Astrocyte of the hippocampus (primary cell): ENCODE results near the gene LRRC27.
A peak's percentile ranks its signal among the peaks of the same experiment; 100 is the strongest.
"Not testable (repeated sequence)": the region's sequence is repeated elsewhere in the genome, so short reads cannot be mapped to it uniquely, and the experiment has no call there.

ENCODE experiments used
- DNase-seq: peaks from one replicate; pipeline ENCODE4 v3.0.0; 2011; ENCODE audit warnings: low read depth, low spot score

LRRC27 gene

DNA sequence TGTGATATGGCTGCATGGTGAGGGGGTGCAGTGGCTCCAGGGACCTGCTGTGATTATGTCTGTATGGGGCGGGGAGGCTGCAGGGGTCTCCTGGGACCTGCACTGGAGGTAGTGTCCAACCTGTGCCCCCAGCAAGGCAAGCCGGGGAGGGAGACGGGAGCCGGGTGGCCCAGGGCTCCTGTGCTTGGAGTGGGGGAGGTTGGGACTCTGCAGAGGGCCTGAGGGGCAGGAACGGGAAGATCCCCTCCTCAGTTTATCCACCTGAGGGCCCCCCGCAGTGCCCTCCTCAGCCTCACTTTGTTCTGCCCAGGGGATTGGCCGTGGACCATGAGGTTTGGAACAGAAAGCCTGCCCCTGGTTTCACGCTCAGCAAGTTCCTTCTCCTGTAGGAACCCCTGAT lies 42.2 kb downstream of the LRRC27 start:
- no peak for DNase-seq

DNA sequence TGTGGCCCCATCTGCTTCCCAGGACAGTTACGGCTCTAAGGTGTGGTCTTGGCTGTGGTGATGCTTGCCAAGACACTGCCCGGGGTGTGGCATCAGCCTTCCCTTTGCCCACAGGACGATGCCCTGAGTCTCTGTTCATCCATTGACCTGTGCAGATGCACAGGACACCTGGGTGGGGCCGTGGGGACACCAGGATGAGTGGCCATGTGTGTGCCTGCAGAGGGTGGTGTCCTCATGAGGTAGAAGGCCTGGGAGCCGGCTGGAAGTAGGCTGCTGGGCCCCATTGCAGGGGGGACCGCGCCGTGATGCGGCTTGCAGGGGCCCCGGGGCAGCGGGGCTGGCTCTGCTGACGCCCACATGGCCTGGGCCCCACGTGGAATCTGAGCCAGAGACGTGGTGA lies 42.6 kb downstream of the LRRC27 start:
- DNase-seq: no peak

DNA sequence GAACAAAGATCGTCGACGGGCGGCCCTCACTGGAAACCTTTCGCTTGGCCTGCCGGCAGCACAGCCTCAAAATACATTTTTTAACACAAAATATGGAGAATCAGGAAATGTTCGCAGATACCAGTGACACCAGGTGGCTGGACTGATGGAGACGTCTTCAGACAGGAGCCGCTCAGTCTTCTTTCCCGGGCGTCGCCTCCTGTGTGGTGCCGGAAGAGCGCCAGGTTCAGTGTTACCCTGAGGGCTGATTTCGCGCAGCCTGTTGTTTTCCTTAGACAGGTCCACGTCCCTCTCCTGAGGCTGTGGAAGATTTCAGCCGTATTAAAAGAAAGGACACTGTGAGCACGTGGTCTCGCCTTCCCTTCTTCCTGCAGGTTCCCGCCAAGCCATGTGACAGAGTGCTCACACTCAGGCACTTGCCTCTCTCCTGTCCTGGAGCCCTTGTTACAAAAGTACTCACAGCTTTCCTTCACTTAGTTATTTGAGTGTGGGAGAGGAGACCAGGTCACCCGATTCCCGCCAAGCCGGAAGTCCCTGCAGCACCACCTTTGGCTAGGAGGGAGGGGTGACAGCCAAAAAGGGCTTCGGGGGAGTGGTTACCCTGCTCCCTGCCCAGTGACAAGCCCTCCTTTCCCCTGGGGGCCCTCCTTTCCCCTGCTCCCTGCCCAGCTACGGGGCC lies 43.3 kb downstream of the LRRC27 start:
- no peak for DNase-seq

DNA sequence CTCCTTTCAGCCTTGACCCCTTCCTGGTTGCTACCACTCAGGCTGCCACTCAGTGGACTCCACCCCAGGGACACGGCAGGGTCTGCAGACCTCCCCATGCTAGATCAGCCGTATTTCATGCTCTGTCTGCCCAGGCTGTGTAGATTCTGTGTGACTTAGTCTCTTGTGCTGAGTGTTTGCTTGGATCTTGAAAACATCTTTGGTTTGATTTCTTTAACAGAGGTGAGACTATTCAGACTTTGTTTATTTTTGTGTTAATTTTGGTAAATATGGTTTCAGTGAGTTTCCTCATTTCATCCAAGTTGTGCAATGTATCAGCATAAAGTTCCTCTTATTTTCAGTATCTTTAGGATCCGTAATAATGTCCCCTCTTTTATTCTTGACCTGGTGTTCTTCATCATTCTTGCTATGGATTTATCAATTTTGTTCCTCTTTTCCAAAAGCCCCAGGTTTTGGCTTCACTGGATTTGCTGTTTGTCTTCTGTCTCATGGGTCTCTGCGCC lies 43.9 kb downstream of the LRRC27 start:
- no peak for DNase-seq

DNA sequence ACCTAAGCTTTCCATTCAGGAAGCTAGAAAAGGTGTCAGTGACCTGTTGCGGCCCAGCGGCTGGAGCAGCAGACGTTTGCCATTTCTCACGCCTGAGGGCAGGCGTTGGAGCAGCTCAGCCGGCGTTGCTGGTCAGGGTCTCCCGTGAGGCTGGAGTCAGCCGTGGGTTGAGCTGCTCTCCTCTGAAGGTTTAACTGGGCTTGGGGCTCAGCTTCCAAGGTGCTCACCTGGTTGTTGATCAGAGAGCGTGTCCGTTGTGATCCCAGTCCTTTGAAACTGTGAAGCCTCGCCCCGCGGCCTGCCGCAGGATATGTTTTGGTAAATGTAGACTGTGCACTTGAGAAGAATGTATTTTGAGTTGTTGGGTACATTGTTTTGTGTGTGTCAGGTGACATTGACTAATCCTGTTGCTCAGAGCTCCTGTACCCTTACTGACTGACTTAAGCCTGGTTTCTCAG lies 44.4 kb downstream of the LRRC27 start:
- DNase-seq: no peak

DNA sequence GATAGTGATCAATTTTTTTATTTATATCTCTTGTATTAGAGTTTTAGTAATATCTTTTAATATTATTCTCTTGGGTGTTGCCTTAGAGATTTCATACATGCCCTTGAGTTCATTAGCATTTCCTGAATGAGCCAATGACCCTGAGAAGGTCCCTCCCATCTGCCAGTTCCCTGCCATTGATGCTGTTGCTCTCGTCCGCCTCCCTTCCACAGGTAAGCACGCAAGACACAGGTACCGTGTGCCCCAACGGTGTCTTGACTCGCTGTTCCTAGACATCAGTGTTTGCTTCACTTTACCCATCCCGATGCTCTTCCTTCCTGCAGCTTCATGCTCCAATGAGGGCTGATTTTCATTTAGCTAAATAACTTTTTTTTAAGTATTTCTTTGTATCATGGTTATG lies 45.3 kb downstream of the LRRC27 start:
- DNase-seq: no peak

DNA sequence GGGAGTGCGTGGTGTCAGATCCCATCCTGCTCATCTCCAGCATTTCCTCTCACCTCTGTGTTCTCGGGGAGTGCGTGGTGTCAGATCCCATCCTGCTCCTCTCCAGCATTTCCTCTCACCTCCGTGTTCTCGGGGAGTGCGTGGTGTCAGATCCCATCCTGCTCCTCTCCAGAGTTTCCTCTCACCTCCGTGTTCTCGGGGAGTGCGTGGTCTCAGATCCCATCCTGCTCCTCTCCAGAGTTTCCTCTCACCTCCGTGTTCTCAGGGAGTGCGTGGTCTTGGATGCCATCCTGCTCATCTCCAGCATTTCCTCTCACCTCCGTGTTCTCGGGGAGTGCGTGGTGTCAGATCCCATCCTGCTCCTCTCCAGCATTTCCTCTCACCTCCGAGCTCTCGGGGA lies 47.0 kb downstream of the LRRC27 start:
- DNase-seq: not testable (repeated sequence)

DNA sequence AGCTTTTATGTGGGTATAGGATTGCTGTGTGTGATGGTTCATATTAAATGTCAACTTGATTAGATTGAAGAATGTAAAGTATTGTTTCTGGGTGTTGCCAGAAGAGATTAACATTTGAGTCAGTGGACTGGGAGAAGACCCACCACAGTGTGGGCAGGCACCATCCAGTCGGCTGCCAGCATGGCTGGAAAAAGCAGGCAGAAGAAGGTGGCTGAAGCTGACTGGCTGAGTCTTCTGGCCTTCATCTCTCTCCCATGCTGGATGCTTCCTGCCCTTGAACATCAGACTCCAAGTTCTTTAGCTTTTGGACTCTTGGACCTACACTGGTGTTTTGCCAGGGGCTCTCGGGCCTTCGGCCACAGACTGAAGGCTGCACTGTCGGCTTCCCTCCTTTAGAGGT lies 49.0 kb downstream of the LRRC27 start:
- not testable (repeated sequence) for DNase-seq

DNA sequence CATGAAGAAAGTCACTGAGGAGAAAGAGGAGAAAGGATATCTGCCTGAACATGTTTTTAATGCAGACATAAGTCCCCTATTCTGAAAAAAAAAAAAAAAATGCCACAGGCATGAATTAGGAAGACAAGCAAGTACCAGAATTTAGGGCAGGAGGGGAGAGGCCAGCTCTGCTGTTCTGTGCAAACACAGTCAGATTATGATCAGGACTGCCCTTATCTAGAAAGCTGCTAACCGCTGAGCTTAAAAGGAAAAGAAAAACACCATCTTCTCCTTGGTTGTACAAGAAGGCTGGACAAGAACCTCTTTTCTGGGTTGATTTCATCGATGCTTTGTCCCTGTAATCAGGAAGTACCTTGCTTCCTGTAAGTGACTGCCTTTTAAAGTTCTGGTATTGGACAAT lies 49.7 kb downstream of the LRRC27 start:
- no peak for DNase-seq

DNA sequence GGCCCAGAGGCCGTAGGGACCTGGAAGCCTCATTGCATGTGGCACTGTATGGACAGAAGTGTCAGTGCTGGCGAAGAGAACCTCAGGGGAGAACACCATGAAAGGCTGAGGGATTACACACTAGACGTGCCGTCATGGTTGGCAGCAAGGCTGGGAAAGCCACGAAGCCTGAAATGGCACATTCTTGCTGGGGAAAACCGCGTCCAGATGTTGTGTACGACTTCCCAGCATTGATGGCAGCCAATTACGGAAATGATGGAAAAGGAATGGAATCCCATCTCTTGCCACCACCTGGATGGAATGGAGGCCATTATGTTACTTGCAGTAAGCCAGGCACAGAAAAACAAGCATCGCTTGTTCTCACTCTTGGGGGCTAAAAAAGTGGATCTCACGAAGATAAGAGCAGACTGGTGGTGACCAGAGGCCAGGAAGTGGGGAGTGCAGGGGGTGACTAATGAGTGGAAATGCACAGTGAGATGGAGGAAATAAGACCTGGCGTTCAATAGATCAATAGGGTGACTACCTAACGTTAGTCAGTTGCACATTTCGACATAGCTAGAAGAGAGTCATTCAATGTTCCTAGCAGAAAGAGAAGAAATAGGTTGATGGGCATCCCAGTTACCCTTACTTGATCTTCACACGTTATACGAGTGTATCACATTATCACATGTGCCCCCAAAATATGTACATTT lies 50.4 kb downstream of the LRRC27 start:
- no peak for DNase-seq

DNA sequence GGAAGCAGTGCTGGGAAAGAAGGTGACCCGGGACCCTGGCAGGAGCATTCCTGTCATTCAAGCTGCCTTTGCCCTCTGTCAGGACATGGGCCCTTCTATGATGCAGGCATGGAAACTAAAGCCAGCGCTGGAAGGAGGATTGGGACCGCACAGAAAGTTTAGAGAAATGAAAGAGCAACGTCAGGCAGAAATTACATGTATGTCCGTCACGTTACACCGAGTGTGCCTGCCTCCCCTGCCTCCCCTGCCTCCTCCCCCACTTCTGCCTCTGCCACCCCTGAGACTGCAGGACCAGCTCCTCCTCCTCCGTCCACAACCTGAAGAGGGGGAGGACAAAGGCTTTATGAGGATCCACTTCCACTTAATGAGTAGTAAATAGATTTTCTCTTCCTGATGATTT lies 51.1 kb downstream of the LRRC27 start:
- DNase-seq: no peak

DNA sequence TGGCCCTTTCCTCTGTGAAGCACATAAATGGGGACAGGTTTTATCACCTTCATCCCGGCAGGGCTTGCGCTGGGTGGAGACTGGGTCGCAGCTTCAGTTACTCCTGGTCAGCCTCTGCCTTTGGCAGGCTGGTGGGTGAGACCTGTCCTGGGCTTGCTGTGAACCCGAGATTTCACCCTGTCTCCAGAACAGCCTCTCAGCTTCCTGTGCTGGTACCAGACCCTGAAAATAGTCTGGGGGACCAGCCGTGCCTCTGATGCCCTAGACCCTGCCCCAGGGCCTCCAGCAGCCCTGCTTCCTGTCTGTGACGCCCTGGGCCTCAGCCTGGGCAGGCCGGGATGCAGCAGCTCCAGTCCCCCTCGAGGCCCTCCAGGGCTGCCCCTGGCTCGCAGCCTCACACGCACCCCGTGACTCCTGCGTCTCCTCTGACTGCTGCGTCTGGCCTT lies 51.8 kb downstream of the LRRC27 start:
- DNase-seq: no peak

DNA sequence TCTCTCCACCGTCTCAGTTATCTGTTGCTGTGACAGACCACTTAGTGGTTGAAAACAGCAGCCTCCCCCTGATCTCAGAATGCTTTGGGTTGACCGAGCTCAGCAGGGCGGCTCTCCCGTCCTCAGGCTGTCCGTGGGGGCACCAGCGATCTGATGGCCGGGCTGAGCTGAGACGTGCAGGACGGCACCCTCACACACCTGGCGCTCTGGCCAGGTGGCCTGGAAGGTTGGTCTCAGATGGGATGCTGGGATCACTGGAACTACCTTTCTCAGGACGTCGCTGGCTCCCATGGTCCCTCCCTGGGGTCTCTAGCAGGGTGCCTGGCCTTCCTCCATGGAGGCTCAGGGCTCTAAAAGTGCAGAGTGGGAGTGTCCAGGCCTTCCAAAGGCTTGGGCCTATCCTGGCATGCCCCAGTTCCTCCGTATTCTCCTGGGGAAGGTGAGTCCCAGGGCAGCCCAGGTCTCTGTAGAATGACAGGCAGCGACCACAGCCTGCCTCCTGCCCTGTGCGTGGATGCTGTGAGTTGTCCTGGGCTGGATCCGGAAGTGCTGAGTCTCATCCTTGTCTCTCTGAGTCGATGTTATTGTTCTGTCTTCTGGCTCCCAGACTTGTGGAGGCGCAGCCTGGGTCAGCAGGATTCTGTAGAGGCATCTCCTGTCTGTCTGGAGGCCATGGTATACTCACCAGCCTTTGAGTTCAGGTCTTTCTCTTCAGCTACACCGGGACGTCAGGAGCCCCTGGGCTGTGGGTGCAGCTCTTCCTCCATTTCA lies 52.8 kb downstream of the LRRC27 start:
- DNase-seq: no peak

DNA sequence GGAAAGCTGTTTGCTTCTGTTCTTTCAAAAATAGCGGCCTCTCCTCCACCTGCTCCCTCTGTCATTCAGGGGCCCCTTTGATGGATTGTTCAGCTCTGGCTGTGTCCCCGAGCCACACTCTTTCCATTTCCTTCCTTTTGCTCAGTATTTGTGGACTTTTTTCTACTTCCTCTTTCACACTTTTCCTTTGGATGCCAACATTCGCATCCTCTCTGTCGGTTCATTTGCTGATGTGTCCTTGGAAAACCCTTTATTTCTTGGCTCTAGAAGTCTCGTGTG lies 53.3 kb downstream of the LRRC27 start:
- no peak for DNase-seq

DNA sequence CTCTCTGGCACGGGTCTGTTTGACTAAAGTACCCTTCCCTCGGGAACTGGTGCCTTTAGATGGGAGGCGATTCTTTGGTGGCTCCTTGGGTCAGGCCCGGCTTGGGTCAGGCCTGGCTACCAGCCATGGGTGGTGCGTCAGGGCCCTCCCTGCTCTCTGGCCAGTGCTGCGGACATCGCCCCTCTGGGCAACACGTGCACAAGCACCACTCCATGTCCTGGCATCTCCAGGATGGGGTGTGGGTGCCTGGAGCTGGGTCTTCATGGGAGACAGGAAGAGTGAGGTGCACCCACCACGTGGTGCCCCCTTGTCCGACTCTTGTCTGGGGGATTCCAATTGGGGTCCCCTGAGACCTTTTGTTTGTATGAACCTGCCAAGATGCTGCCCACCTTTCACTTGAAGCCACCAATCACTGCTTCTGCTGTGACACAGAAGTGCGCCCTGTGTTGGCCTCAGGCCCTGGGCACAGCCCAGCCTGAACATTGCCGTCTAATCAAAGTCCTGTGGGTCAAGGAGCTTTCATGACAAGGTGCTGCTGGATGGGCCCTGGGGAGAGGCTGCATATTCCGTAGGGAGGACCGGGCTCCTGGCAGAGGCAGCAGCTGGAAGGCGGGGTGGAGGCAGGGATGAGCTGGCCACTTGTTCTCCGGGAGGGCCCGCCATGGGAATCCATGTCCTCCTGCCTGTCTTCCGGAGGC lies 53.9 kb downstream of the LRRC27 start:
- no peak for DNase-seq

DNA sequence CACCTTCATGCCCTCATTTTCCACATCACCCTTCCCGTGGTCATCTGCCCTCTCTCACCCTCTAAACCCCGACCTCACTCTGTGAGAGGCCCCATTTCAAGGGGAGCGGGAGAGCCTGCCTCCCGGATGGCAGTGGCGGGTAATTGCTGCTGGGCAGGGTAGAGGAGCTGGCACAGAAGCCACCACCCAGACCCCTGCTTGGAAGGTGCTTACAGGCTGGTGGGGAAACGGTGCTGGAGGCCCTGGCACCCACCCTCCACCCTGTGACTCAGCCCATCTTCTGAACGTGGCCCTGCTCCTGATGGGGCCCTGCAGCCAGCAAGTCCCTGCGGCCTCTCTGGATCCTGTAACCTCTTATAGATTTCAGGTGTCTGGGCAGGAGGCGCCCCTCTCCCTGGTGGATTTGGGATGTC lies 54.4 kb downstream of the LRRC27 start:
- DNase-seq: no peak

DNA sequence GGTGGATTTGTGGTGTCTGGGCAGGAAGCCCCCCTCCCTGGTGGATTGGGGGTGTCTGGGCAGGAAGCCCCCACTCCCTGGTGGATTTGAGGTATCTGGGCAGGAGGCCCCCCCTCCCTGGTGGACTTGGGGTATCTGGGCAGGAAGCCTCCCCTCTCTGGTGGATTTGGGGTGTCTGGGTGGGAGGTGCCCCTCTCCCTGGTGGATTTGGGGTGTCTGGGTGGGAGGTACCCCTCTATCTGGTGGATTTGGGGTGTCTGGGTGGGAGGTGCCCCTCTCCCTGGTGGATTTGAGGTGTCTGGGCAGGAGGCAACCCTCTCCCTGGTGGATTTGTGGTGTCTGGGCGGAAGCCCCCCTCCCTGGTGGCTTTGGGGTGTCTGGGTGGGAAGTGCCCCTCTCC lies 54.9 kb downstream of the LRRC27 start:
- DNase-seq: not testable (repeated sequence)

DNA sequence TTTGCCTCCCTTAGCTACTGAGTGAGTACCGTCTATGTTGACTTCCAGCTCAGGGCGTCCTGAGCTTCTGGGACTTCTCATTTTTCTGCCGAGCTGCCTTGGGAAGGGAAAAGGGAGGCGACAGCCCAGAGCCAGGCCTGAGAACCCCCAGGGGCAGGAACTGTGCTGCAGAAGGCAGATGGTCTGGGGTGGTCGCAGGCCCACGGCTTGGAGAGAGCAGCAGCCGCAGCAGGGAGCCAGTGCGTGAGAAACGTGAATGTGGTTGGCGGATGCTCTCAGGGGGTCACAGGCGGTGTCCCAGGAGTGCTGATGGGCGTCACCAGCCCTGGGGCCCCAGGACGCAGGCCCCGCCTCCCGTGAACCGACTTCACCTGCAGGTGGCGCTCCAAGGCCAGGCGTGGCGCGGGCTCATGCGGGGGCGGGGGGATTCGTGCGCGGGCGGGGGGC lies 55.8 kb downstream of the LRRC27 start:
- DNase-seq: peak; percentile 74

DNA sequence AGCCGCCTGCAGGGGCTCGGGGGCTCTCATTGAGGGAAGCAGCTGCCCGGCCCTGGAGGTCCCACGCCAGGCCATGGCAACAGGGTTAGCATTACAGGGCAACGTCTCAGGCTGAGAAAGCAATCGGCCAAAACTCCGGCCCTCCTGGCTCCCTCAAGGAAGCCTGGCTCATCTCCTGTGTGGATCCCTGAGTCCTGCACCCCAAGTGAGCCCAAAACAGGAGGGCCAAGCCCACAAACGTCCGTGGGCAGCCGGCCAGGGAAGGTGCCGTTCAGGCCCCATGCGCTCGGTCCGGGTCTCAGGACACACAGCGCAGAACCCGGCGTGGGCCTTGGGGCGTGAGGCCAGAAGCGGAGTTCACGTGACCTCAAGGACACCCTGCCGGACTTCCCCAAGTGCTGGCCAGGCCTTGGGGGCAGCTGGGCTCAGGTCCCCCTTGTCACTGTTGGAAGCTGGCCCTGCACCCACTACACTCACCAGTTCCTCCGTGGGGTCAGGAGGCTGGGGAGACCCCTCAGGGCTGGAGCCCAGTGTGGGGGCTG lies 57.0 kb downstream of the LRRC27 start:
- no peak for DNase-seq

DNA sequence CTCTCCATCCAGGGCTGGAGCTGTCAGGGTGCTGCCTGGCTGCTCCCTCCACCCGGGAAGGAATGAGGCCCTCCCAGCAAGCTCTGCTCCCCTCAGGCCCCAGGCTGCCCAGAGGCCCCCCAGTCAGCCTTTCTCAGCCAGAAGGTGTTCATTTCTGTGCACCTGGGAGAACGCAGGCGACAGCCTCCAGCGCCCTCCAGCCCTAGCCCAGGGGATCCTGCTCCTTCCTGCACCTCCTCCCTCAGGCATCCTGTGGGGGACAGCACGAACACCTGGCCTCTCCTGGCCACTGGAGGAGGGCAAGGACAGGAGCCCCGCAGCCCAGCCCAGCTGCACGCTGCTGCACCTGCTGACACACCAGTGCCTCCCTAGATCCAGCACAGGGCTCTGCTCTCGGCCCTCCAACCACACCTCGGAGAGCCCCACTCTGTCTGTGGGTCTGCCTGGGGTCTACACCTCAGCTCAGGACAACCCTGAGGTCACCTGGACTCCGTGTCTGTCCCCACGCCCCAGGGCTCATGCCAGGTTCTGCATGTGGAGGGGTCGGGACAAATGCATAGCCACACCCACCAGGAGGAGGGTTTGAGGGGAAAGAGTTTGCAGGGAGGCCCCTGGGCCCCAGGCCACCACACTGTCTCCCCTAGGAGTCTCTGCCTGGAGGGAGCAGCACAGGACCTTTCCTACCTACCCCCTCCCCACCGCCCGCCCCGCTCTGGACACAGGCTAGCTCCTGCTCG lies 57.6 kb downstream of the LRRC27 start:
- DNase-seq: no peak
